ENCODE measurements around the gene CXXC1.
"Not testable (repeated sequence)": the region's sequence is repeated elsewhere in the genome, so short reads cannot be mapped to it uniquely, and the experiment has no call there.

CXXC1 gene

GRCh38 chr18:50262977-50263376 is 24.5 kb downstream of the CXXC1 start:
- TF ChIP-seq CTCF (IDR thresholded peaks at IDR 0.05; ENCODE audit: unreplicated experiment in 3 of 3) = no peak
- Mint-ChIP-seq H3K4me3 (no peak overlapping the region), H3K36me3 (ENCODE audit: low read depth) (peaks cover 20% of the 10 kb centered on the region), H3K9me3 (peaks cover 4% of the 10 kb centered on the region), H3K27ac (no peak overlapping the region), H3K27me3 (ENCODE audit: low read depth) (no peaks in the 10 kb centered on the region), H3K4me1 (no peaks in the 10 kb centered on the region)

GRCh38 chr18:50250935-50251334 is 36.6 kb downstream of the CXXC1 start:
- no peak for TF ChIP-seq CTCF (IDR thresholded peaks at IDR 0.05; ENCODE audit: unreplicated experiment in 3 of 3)
- Mint-ChIP-seq H3K36me3 (ENCODE audit: low read depth) (no peaks in the 10 kb centered on the region), H3K27ac (no peak overlapping the region), H3K4me1 (no peaks in the 10 kb centered on the region), H3K4me3 (no peak overlapping the region), H3K27me3 (ENCODE audit: low read depth) (no peaks in the 10 kb centered on the region), H3K9me3 (no peaks in the 10 kb centered on the region)

- H3K4me1 Mint-ChIP-seq = no peaks in the 10 kb centered on the region
- TF ChIP-seq CTCF (IDR thresholded peaks at IDR 0.05; ENCODE audit: unreplicated experiment in 3 of 3) = no peak
- H3K36me3 Mint-ChIP-seq (ENCODE audit: low read depth) = no peaks in the 10 kb centered on the region
- no peak overlapping the region for H3K27ac Mint-ChIP-seq
- H3K4me3 Mint-ChIP-seq = no peak overlapping the region
- no peaks in the 10 kb centered on the region for H3K9me3 Mint-ChIP-seq
- H3K27me3 Mint-ChIP-seq (ENCODE audit: low read depth) = no peaks in the 10 kb centered on the region
Observed at GRCh38 chr18:50249576-50249975, 37.9 kb downstream of the CXXC1 start.

DNA sequence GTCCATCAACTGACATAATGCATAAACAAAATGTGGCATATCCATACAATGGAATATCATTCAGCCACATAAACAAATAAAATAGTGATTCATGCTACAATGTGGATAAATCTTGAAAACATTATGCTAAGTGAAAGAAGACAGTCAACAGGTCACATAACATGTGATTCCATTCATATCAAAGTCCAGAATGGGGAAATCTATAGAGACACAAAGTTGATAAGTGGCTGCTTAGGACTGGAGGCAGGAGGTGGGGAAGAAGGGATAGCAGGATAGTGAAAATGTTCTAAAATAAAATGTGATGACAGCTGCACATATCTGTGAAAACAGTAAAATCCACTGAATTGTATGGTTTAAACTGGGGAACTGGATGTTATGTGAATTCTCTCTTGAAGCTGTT is 39.9 kb downstream of the CXXC1 start:
- Mint-ChIP-seq H3K4me3 (no peak overlapping the region), H3K9me3 (peaks cover 6% of the 10 kb centered on the region), H3K27me3 (ENCODE audit: low read depth) (no peaks in the 10 kb centered on the region), H3K27ac (no peak overlapping the region), H3K4me1 (no peaks in the 10 kb centered on the region), H3K36me3 (ENCODE audit: low read depth) (peaks cover 12% of the 10 kb centered on the region)
- TF ChIP-seq CTCF (IDR thresholded peaks at IDR 0.05; ENCODE audit: unreplicated experiment in 3 of 3) = no peak

- Mint-ChIP-seq H3K36me3 (ENCODE audit: low read depth) (peaks cover 29% of the 10 kb centered on the region), H3K9me3 (peaks cover 27% of the 10 kb centered on the region)
- not testable (repeated sequence) for H3K4me1 Mint-ChIP-seq; H3K27me3 Mint-ChIP-seq (ENCODE audit: low read depth); H3K27ac Mint-ChIP-seq; H3K4me3 Mint-ChIP-seq
Observed at GRCh38 chr18:50241768-50242167, 45.7 kb downstream of the CXXC1 start.

DNA sequence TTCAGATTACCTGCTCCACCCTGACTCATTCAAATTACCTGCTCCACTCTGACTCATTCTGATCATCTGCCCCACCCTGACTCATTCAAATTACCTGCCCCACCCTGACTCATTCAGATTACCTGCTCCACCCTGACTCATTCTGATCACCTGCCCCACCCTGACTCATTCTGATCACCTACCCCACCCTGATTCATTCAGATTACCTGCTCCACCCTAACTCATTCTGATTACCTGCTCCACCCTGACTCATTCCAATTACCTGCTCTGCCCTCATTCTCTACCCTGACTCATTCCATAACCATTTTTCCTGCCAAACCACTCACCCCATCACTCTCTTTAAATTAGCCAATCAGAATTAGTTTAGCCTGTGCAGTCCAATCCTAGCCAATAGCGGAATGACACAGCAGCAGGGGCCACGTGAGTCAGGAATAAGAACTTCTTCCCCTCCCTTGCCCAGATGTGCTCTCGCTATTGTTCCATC is 47.4 kb downstream of the CXXC1 start:
- no peaks in the 10 kb centered on the region for H3K27me3 Mint-ChIP-seq (ENCODE audit: low read depth)
- H3K4me1 Mint-ChIP-seq = no peaks in the 10 kb centered on the region
- no peak overlapping the region for H3K4me3 Mint-ChIP-seq
- peaks cover 32% of the 10 kb centered on the region for H3K9me3 Mint-ChIP-seq
- peaks cover 34% of the 10 kb centered on the region for H3K36me3 Mint-ChIP-seq (ENCODE audit: low read depth)
- no peak overlapping the region for H3K27ac Mint-ChIP-seq
- TF ChIP-seq CTCF (IDR thresholded peaks at IDR 0.05; ENCODE audit: unreplicated experiment in 3 of 3) = no peak
